ENCODE measurements around the gene DNAJC1.
"Not testable (repeated sequence)": the region's sequence is repeated elsewhere in the genome, so short reads cannot be mapped to it uniquely, and the experiment has no call there.

The DNAJC1 gene

GRCh38 chr10:21722209-21722608 is 281.3 kb downstream of the DNAJC1 start:
- no peak for DNase-seq

DNA sequence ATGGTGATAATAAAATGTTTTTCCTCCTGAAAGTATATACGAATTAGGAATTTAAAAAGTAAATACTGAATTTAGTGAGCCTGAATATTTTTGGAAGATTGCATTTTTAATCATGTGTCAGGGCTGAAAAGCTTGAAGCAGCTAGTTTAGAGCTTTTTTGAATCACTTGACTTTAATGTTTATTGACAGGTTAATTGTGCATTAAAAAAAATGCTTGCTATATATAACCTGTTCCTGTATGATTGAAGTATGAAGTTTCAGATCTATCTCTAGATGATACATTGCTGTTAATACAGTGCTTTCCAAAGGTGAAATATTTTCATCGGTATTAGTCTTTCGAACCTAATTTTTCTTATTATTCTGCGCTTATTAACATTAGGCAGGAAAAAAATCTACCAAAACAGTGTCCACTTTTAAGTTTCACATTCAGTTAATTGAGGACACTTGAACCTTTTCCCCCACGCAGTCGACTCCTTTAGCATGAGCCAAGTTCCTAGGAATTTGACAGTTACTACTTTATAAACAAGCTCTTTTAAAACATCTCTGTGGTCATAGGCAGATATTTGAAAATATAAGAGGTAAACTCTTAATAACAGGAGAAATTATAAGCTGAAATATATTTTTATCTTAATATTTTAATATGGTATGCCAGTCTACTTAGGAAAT is 282.4 kb downstream of the DNAJC1 start:
- DNase-seq, result no peak

- no peak for DNase-seq
These were observed 283.4 kb downstream of the DNAJC1 start for GRCh38 chr10:21720090-21720489.

DNA sequence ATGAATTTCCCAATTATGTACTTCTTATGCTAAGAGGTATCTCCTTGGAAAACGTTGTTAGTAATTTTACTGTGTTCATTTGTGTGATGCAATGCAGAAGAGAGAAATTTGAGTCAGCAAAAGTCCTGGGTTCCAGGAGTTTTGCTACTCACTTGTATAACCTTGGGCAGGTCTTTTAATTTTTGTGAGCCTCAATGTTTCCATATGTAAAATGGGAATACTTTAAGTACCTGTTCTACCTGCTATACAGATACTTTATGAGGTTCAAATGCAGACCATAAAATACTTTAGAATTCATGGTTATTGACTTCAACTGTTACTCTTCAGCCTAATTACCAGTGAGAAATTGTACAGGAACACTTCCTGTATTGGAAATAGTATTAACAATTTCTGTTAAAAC is 284.0 kb downstream of the DNAJC1 start:
- DNase-seq, result no peak

DNA sequence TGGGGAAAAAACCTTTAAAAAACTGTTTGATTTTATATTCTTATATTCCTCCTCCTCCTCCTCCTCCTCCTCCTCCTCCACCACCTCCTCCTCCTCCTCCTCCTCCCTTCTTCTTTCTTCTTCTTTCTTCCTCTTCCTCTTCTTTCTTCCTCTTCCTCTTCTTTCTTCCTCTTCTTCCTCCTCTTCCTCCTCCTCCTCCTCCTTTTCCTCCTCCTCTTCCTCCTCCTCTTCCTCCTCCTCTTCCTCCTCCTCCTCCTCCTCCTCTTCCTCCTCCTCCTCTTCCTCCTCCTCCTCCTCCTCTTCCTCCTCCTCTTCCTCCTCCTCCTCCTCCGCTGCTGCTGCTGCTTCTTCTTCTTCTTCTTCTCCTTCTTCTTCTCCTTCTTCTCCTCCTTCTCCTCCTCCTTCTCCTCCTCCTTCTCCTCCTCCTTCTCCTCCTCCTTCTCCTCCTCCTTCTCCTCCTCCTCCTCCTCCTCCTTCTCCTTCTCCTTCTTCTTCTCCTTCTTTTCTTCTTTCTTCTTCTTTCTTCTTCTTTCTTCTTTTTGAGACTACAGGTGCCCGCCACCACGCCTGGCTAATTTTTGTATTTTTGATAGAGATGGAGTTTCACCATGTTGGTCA is 286.0 kb downstream of the DNAJC1 start:
- DNase-seq, result not testable (repeated sequence)

DNA sequence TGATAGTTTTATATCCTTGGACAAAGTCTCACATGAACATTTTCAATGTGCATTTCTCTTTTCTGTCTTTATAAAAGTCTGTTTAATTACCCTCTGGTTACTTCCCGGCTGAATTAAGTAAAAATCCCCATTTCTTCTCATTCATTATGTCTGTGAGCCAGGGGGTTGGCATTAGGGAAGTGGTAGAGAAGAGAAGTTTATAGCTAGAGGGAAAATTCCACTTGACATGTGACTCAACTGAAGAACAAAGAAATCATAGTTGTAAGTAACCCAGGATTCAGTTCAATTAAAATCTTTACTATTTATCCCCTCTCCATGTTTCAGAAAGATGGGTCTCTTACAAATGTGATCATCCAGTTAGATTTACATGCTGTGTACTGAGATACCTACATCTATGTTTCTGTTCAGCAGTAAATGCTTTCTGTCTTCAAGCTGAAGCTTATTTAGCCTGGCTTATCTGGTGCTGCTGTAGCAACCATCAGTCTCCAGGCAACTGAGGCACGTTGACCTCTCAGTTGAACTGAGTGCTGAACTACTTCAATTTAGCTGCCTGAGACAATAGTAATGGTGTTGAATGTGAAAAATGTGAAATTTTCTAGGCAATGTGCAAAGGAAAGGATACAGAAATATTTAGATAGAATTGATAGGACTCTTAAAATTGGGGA is 287.9 kb downstream of the DNAJC1 start:
- DNase-seq, result no peak

- no peak for DNase-seq
These were observed 290.6 kb downstream of the DNAJC1 start for GRCh38 chr10:21712975-21713374.

DNA sequence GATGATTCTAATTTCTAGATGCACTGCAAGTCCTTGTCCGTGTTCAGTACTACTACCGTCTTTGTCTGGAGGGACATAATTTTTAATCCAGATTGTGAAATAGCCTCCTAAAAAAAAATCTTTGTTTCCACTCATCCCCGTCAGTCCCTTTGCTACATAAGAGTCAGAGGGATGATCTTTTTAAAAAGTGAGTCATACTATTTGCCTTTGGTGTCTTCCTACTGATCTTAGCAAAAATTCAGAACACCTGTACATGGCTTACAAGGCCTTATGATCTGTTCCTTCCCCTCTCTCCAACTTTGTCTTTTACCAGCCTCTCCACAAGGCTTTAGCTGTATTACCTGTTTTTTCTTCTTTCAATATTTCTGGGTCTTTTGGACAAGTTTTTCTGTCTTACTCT is 296.0 kb downstream of the DNAJC1 start:
- DNase-seq, result no peak

Data from stimulated activated CD8-positive, alpha-beta memory T cell treated with anti-CD3 and anti-CD28 coated beads, Interleukin-4, amount 100 ng/mL, for 48 hours (primary cell).